Measurements from ENCODE around the gene GRIN1.

GRIN1 gene

DNA sequence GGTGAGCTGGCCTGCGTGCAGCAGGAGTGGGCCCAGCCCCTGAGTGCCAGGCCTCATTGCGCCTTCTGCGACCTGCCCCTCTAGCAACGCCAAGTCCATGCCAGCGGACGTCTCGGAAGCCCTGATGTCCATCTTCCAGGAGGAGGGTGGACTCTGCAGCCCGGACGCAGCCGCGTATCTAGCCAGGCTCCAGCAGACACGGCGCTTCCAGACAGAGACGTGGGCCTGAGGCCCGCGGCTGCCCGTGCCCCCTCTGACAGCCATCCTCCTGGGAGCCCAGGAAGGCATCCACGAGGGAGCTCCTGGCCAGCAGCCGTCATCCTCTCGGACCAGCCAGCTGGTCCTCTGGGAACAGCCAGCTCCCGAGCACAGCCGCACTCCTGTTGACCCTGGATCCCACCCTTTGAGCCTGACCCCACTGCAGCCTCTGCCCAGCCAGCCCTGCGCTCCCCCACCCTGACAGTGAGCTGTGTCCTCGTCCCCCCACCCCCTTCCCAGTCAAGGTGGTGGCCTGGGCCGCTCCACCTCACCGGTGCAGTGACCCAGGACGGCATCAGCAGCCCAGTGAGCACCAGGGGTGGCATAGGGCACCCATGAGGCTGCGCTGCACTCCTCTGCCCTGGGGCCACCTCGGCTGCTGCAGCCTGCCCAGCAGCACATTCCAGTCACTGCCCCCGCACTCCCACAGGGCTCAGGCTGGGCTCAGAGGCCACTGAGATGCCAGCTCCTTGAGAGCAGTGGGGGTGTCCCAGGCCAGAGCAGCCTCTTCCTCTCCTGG lies 77.4 kb downstream of the GRIN1 start:
- DNase-seq (ENCODE audit: low read depth in 2 of 2): no peak

DNA sequence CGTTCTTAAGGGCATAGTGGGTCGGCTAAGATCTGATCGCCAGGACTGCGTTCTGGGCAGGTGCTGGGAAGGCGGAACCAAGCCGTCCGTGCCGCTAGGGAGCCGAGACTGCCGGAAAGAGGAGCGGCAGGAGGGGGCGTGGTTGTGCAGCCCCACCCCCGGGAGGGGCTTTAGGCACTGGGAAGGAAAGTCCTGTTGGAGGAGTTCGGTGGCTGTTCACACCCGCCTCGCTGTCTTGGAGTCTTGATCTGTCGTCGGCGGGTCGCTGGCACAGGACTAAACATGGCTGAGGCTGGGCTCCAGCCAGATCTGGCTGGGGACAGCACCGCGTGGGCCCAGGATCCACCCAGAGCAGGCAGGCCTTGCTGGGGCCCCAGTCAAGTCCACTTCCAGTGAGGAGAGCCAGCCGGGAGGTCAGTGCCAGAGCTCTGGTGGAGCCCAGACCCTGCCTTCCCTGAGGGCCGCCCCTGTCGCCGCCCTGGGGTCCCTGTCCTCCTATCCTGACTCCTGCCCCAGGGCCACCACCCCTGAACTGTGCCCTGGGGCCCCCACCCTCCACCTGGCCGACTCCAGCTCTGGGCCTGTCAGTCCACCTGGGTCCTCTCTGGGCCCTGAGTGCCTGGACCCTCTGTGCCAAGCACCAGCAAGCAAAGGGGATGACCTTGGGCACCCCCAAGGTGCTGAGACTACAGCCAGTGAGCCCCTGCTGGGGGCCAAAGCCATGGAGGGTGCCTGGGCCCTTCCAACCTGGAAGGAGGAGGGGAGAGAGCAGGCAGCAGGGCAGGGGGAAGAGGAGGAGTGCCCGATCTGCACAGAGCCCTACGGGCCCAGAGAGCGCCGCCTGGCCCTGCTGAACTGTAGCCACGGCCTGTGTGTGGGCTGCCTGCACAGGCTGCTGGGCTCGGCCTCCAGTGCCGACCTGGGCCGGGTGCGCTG lies 78.6 kb downstream of the GRIN1 start:
- no peak for DNase-seq (ENCODE audit: low read depth in 2 of 2)

DNA sequence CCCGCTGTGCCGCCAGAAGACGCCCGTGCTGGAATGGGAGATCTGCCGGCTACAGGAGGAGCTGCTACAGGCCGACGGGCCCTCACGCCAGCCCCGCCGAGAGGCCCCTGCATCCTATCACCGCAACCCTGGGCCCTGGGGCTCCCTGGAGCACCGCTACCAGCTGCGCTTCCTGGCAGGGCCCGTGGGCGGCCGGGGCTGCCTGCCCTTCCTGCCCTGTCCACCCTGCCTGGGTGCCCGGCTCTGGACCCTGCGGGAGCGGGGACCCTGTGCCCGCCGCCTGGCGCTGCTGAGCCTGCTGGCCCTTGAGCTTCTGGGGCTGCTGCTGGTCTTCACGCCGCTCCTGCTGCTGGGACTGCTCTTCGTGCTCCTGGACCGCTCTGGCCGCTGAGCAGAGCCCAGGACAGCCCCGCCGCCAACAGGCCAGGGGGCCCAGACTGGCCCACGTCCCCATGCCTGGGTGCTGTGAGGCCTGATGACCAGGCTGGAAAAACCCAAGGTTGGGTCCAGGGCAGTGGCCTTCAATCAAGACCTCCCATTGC lies 79.3 kb downstream of the GRIN1 start:
- no peak for DNase-seq (ENCODE audit: low read depth in 2 of 2)
